H1 (cell line): ENCODE data around the gene DEGS2. TPM values are rescaled to one million over a fixed set of nuclear protein-coding genes. Genes with fewer than 3 reads are reported as not detected.
"Not testable (repeated sequence)": the region's sequence is repeated elsewhere in the genome, so short reads cannot be mapped to it uniquely, and the experiment has no call there.

Experiments used
- CTCF ChIA-PET: fragments of 300-600 bp; sonication (Branson Sonifier 250); formaldehyde crosslinking; loops from one replicate; lab custom pipeline; 2021; ENCODE audit not compliant: partially characterized antibody; lab: Charles Lee
- POLR2A ChIA-PET: fragments of 300-600 bp; sonication (Branson Sonifier 250); formaldehyde crosslinking; loops from one replicate; lab custom pipeline; 2021; ENCODE audit warnings: inconsistent platforms; ENCODE audit not compliant: partially characterized antibody; lab: Charles Lee
- DNase-seq, 2 experiments: peaks; one replicate each; pipeline versions ENCODE4 v3.0.0 to v3.0.0-alpha.2; 2010 to 2022; ENCODE audit warnings: low spot score in 2 of 2, low read depth in 1 of 2, mixed read lengths in 1 of 2
- FAIRE-seq: peaks from 2 replicates; lab custom pipeline; 2011; peaks lifted over from hg19 to GRCh38; lab: Jason Lieb, UNC
- H2AFZ ChIP-seq: 2 replicates; pipeline ENCODE4 v1.8.1; 2012; ENCODE audit warnings: low read length, inconsistent platforms
- H2AK5ac ChIP-seq: 2 replicates; pipeline ENCODE4 v1.6.1; 2013; ENCODE audit warnings: low read depth, low read length
- H2BK120ac ChIP-seq: replicated peaks from 2 replicates; pipeline ENCODE3; 2013; ENCODE audit warnings: low read depth, low read length, inconsistent platforms
- H2BK12ac ChIP-seq: 2 replicates; pipeline ENCODE4 v1.6.1; 2013; ENCODE audit warnings: low read depth, low read length
- H2BK15ac ChIP-seq: 2 replicates; pipeline ENCODE4 v1.6.1; 2013; ENCODE audit warnings: low read length
- H2BK20ac ChIP-seq: 2 replicates; pipeline ENCODE4 v1.6.1; 2013; ENCODE audit warnings: low read length
- H2BK5ac ChIP-seq: 2 replicates; pipeline ENCODE4 v1.6.1; 2013; ENCODE audit warnings: low read depth, low read length
- H3K14ac ChIP-seq: 2 replicates; pipeline ENCODE4 v1.6.1; 2013; ENCODE audit warnings: inconsistent platforms; ENCODE audit not compliant: insufficient read length
- H3K18ac ChIP-seq: 2 replicates; pipeline ENCODE4 v1.6.1; 2013; ENCODE audit warnings: low read length; ENCODE audit errors: extremely low read depth
- H3K23ac ChIP-seq: 2 replicates; pipeline ENCODE4 v1.6.1; 2013; ENCODE audit warnings: inconsistent platforms; ENCODE audit not compliant: insufficient read length
- H3K23me2 ChIP-seq: 2 replicates; pipeline ENCODE4 v1.6.1; 2013; ENCODE audit warnings: low read depth, low read length
- H3K27ac ChIP-seq: 2 replicates; pipeline ENCODE4 v1.6.1; 2011; ENCODE audit warnings: low read depth, low read length, inconsistent platforms
- H3K27me3 ChIP-seq, 4 experiments: replicated peaks in 1 of 4; 1 replicate in 1 of 4; 2 replicates in 3 of 4; pipeline versions ENCODE4 v1.6.1 to v1.8.1; 2011 to 2013; ENCODE audit warnings: low read length in 3 of 4, mild to moderate bottlenecking in 3 of 4, inconsistent platforms in 2 of 4, mixed read lengths in 2 of 4, moderate library complexity in 1 of 4; ENCODE audit not compliant: control insufficient read depth in 3 of 4, insufficient read depth in 3 of 4; ENCODE audit errors: extremely low read depth in 1 of 4
- H3K36me3 ChIP-seq, 4 experiments: 2 replicates each; pipeline versions ENCODE4 v1.6.1 to v1.8.1; 2011 to 2013; ENCODE audit warnings: mild to moderate bottlenecking in 4 of 4, low read length in 3 of 4, moderate library complexity in 2 of 4, control low read depth in 1 of 4, inconsistent platforms in 1 of 4; ENCODE audit not compliant: insufficient read depth in 4 of 4, control insufficient read depth in 2 of 4
- H3K4ac ChIP-seq: replicated peaks from 2 replicates; pipeline ENCODE3; 2013; ENCODE audit warnings: low read length, low read depth, mixed read lengths, inconsistent platforms; ENCODE audit not compliant: insufficient read length
- H3K4me1 ChIP-seq, 4 experiments: replicated peaks in 1 of 4; 1 replicate in 1 of 4; 2 replicates in 3 of 4; pipeline versions ENCODE4 v1.6.1 to v1.8.1; 2011 to 2013; ENCODE audit warnings: low read length in 3 of 4, inconsistent platforms in 2 of 4, mixed read lengths in 1 of 4; ENCODE audit not compliant: insufficient read depth in 4 of 4, control insufficient read depth in 3 of 4
- H3K4me2 ChIP-seq, 2 experiments: 2 replicates each; pipeline versions ENCODE4 v1.6.1 to v1.8.1; 2011 to 2013; ENCODE audit warnings: low read depth in 2 of 2, low read length in 2 of 2, control low read depth in 1 of 2, inconsistent platforms in 1 of 2, mild to moderate bottlenecking in 1 of 2; ENCODE audit not compliant: insufficient read depth in 1 of 2
- H3K4me3 ChIP-seq, 4 experiments: fragments of 200-600, 300-600 bp in 1 of 4; sonication (generic), shearing (Covaris generic), sonication (Bioruptor Twin) in 1 of 4; 2 replicates each; pipeline versions ENCODE4 v1.5.1 to v1.8.1; 2011 to 2016; ENCODE audit warnings: low read length in 4 of 4, low read depth in 3 of 4, control low read depth in 2 of 4, inconsistent platforms in 2 of 4, mild to moderate bottlenecking in 2 of 4, mixed read lengths in 1 of 4, moderate library complexity in 1 of 4; ENCODE audit not compliant: insufficient read depth in 2 of 4; ENCODE audit errors: extremely low read depth in 1 of 4
- H3K56ac ChIP-seq: replicated peaks from 2 replicates; pipeline ENCODE3; 2013; ENCODE audit warnings: low read depth, mild to moderate bottlenecking, mixed read lengths, low read length, inconsistent platforms; ENCODE audit not compliant: insufficient read length
- H3K79me1 ChIP-seq: 2 replicates; pipeline ENCODE4 v1.6.1; 2013; ENCODE audit warnings: low read depth, low read length, control low read depth
- H3K79me2 ChIP-seq, 2 experiments: 2 replicates each; pipeline versions ENCODE4 v1.6.1 to v1.8.1; 2012 to 2013; ENCODE audit warnings: low read length in 2 of 2, mild to moderate bottlenecking in 2 of 2, inconsistent platforms in 1 of 2; ENCODE audit not compliant: insufficient read depth in 2 of 2, control insufficient read depth in 1 of 2
- H3K9ac ChIP-seq, 4 experiments: replicated peaks in 1 of 4; 1 replicate in 1 of 4; 2 replicates in 3 of 4; pipeline versions ENCODE4 v1.6.1 to v1.8.1; 2011 to 2013; ENCODE audit warnings: low read depth in 3 of 4, low read length in 3 of 4, control low read depth in 2 of 4, mild to moderate bottlenecking in 2 of 4, moderate library complexity in 2 of 4, inconsistent platforms in 1 of 4; ENCODE audit errors: extremely low read depth in 1 of 4
- H3K9me3 ChIP-seq, 2 experiments: 2 replicates each; pipeline versions ENCODE4 v1.6.1 to v1.8.1; 2012 to 2013; ENCODE audit warnings: mild to moderate bottlenecking in 2 of 2, moderate library complexity in 2 of 2, control low read depth in 1 of 2, inconsistent platforms in 1 of 2, low read depth in 1 of 2, low read length in 1 of 2, mixed read lengths in 1 of 2; ENCODE audit not compliant: insufficient read depth in 2 of 2
- H4K20me1 ChIP-seq, 2 experiments: replicated peaks in 1 of 2; 2 replicates each; pipeline versions ENCODE3 to v1.8.1; 2011 to 2013; ENCODE audit warnings: inconsistent platforms in 2 of 2, low read length in 2 of 2, mild to moderate bottlenecking in 1 of 2; ENCODE audit not compliant: insufficient read depth in 2 of 2, control insufficient read depth in 1 of 2
- H4K5ac ChIP-seq: 2 replicates; pipeline ENCODE4 v1.6.1; 2013; ENCODE audit warnings: low read length, low read depth, mixed read lengths, inconsistent platforms; ENCODE audit not compliant: insufficient read length
- H4K8ac ChIP-seq: 2 replicates; pipeline ENCODE4 v1.8.0; 2013; ENCODE audit warnings: mild to moderate bottlenecking, moderate library complexity, low read length, inconsistent platforms; ENCODE audit not compliant: insufficient read depth; ENCODE audit errors: extremely low read depth
- H4K91ac ChIP-seq: replicated peaks from 2 replicates; pipeline ENCODE3; 2013; ENCODE audit warnings: low read length, mixed read lengths, inconsistent platforms; ENCODE audit not compliant: insufficient read length
- EGR1 ChIP-seq: IDR thresholded peaks from 2 replicates; pipeline ENCODE4 v1.6.1; 2011; ENCODE audit warnings: low read depth, low read length, borderline replicate concordance
- EZH2 ChIP-seq: fragments of 200-600 bp; sonication (generic); IDR thresholded peaks from 2 replicates; pipeline ENCODE4 v1.7.1; 2012; ENCODE audit warnings: low read depth, mild to moderate bottlenecking, moderate library complexity, low read length, inconsistent platforms; ENCODE audit not compliant: severe bottlenecking
- KDM4A ChIP-seq: IDR thresholded peaks from one replicate; pipeline ENCODE4 v1.7.1; 2012; ENCODE audit warnings: low read depth, mild to moderate bottlenecking, moderate library complexity, low read length, inconsistent platforms; ENCODE audit not compliant: severe bottlenecking
- TAF1 ChIP-seq: IDR thresholded peaks from 2 replicates; pipeline ENCODE4 v1.6.1; 2011; ENCODE audit warnings: mild to moderate bottlenecking, low read depth, low read length
- TCF12 ChIP-seq: IDR thresholded peaks from 2 replicates; pipeline ENCODE4 v1.6.1; 2011; ENCODE audit warnings: low read depth, mild to moderate bottlenecking, low read length
- WGBS, 2 experiments: shearing (Covaris generic) in 1 of 2; methylation state at CpG; one replicate each; pipeline versions ENCODE4 v1.1.6 to v1.1.7; 2013 to 2015; ENCODE audit warnings: low lambda C conversion rate in 2 of 2, mixed read lengths in 2 of 2, inconsistent platforms in 1 of 2, low coverage in 1 of 2, missing lambda C conversion rate in 1 of 2; ENCODE audit not compliant: insufficient replicate concordance in 2 of 2, insufficient coverage in 1 of 2, insufficient read length in 1 of 2; ENCODE audit errors: extremely low coverage in 1 of 2, missing lambda C conversion rate in 1 of 2; 5-methylcytosine and 5-hydroxymethylcytosine counted together
- polyA plus RNA-seq, 7 experiments: library from polyadenylated mRNA; depleted of rRNA in 3 of 7; stranded (reverse) in 5 of 7; unstranded in 2 of 7; fragments of >200 nt in 5 of 7; fragments of 200-250 nt in 2 of 7; gene quantifications; 1 replicate in 5 of 7; 2 replicates in 1 of 7; 4 replicates in 1 of 7; pipeline versions ENCODE4 v1.2.1 to v1.2.3, GENCODE V29; 2011 to 2013; ENCODE audit warnings: missing spikeins in 2 of 7, mixed read lengths in 2 of 7
- total RNA-seq: library from RNA; stranded (reverse); fragmentation: NEBNext Ultra II Directional; extraction: Animal tissue kit (Norgen Biotek cat#: 25700); gene quantifications from 2 replicates; pipeline ENCODE4 v1.2.1, GENCODE V29; 2021

DEGS2 gene
- total and polyA plus RNA-seq, 2 of the 8 experiments (the other 6 are each of a cell fraction or from before 2014, with no cell fraction given): 0.61 to 0.82 TPM

DNA sequence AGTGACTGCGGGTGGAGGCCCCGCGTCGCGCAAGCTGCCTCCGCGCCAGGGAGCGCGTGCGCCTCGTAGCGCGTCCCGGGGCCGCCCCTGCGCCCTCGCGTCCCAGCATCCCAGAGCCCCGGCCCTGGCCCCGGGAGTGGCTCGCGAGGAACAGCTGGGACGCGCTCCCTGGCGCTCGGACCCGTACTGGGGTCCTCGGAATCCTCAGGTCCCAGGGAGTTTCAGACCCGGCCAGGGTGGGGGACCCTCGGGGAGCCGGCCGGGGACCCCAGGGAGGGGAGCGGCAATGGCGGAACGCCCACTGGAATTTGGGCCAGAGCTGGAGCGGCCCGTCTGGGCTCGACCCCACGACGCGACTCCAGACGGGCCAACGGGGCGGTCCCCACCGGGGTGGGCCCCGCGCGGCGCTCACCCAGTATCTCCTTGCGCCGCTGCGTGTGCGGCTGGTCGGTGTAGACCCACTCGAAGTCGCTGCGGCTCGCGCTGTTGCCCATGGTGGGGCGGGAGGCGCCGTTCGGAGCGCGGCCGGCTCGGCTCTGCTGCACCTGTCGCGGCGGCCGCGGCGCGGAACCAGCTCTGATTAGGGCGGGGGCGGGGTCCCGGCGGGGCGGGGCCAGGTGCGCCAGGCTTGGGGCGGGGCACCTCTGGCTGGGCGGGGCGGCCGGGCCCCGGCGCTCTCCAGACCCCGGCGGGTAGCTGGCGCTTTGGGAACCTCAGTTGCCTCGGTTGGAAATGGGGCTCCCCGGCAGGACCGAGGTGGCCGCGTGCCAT lies at the start of gene DEGS2 (continued):
- TF ChIP-seq TCF12: no peak
- peak; percentile 64 for TF ChIP-seq EZH2
- TF ChIP-seq TAF1: 0 out of 2 replicates have a peak, but pooled peaks have one; percentile 2
- TF ChIP-seq KDM4A: peak; percentile 93
- TF ChIP-seq EGR1: no peak

DNA sequence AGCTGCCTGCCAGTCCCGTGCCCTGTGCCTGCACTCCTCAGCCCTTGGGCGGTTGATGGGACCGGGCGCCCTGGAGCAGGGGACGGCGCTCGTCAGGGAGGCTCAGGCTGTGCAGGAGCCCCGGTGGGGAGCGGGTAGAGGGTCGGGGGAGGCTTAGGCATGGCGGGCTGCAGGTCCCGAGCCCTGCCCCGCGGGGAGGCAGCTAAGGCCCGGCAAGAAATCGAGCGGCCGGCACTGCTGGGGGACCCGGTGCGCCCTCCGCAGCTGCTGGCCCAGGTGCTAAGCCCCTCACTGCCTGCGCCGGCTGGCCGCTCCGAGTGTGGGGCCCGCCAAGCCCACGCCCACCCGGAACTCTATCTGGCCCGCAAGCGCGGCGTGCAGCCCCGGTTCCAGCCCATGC lies 48.7 kb upstream of the DEGS2 start:
- H2BK120ac ChIP-seq, DNase-seq, H2AK5ac ChIP-seq, H3K9ac ChIP-seq, H2BK5ac ChIP-seq, H2BK15ac ChIP-seq, H3K79me2 ChIP-seq, H3K23me2 ChIP-seq, H2BK12ac ChIP-seq, H4K8ac ChIP-seq, H4K91ac ChIP-seq, H3K27me3 ChIP-seq, H3K14ac ChIP-seq, H3K4me1 ChIP-seq, H3K4me3 ChIP-seq, H3K9me3 ChIP-seq, H3K23ac ChIP-seq, FAIRE-seq, H3K4ac ChIP-seq, H4K20me1 ChIP-seq, H2AFZ ChIP-seq, H3K27ac ChIP-seq, H3K79me1 ChIP-seq, H2BK20ac ChIP-seq, H4K5ac ChIP-seq, H3K36me3 ChIP-seq, H3K18ac ChIP-seq, H3K4me2 ChIP-seq, H3K56ac ChIP-seq: not testable (repeated sequence)
- POLR2A ChIA-PET: interaction anchor here (1.5 to 1.7 kb wide), 2 partner anchors 9 to 12 kb away, joined by 4 to 5 read pairs; no protein-coding TSS in a partner anchor
- WGBS, 2 experiments: 100% methylated on average over 23 of the region's 33 CpGs; no CpG with 5 or more reads in 1 of the 2 experiments
- CTCF ChIA-PET: interaction anchor here (3.3 kb wide), 1 partner anchor 15 kb away, joined by 17 read pairs; no protein-coding TSS in a partner anchor
